HepG2 (cell line): ENCODE results near the gene FALEC. TPM values are rescaled to one million over a fixed set of nuclear protein-coding genes. Genes with fewer than 3 reads are reported as not detected.
A peak's percentile ranks its signal among the peaks of the same experiment; 100 is the strongest.

ENCODE experiments used
- BORCS8-MEF2B ChIP-seq: sonication (generic); formaldehyde crosslinking; IDR thresholded peaks from 2 replicates; pipeline ENCODE4 v1.8.0; 2022; ENCODE audit warnings: mild to moderate bottlenecking, missing genetic modification reagents
- CEBPZ ChIP-seq: IDR thresholded peaks from 2 replicates; pipeline ENCODE4 v1.6.1; 2012; ENCODE audit warnings: low read length, improper control_type of control experiment
- POLR2AphosphoS5 ChIP-seq: IDR thresholded peaks from 2 replicates; pipeline ENCODE4 v1.6.1; 2012; ENCODE audit warnings: low read depth, low read length
- SP1 ChIP-seq, 2 experiments: fragments of 450-650 bp in 1 of 2; sonication (generic) in 1 of 2; formaldehyde crosslinking in 1 of 2; IDR thresholded peaks; 2 replicates each; pipeline versions ENCODE4 v1.4.0 to v1.6.1; 2016 to 2020; ENCODE audit warnings: missing genetic modification reagents in 1 of 2
- ZFP36 ChIP-seq: fragments of 150-350 bp; IDR thresholded peaks from 2 replicates; pipeline ENCODE4 v1.6.1; 2018; ENCODE audit warnings: borderline replicate concordance, low read length, low read depth; ENCODE audit not compliant: partially characterized antibody
- ZMYM2 ChIP-seq: sonication (generic); formaldehyde crosslinking; IDR thresholded peaks from 2 replicates; pipeline ENCODE4 v1.8.0; 2022; ENCODE audit warnings: mild to moderate bottlenecking, missing genetic modification reagents
- ZNF609 ChIP-seq: sonication (generic); formaldehyde crosslinking; IDR thresholded peaks from 2 replicates; pipeline ENCODE4 v1.4.0; 2020; ENCODE audit warnings: mild to moderate bottlenecking, missing genetic modification reagents, borderline replicate concordance
- ZNF747 ChIP-seq: sonication (generic); formaldehyde crosslinking; IDR thresholded peaks from 2 replicates; pipeline ENCODE4 v1.8.1; 2023; ENCODE audit warnings: missing genetic modification reagents, mild to moderate bottlenecking, borderline replicate concordance
- ZSCAN5A ChIP-seq: sonication (generic); formaldehyde crosslinking; IDR thresholded peaks from 2 replicates; pipeline ENCODE4 v1.8.0; 2022; ENCODE audit warnings: mild to moderate bottlenecking, missing genetic modification reagents, borderline replicate concordance
- polyA plus RNA-seq, 8 experiments: library from polyadenylated mRNA; depleted of rRNA in 3 of 8; stranded (reverse) in 7 of 8; unstranded in 1 of 8; fragments of >200 nt; fragmentation: Illumina TruSeq in 4 of 8; extraction: Trizol in 4 of 8; gene quantifications; 2 replicates each; pipeline versions ENCODE4 v1.2.1 to v1.2.3, GENCODE V29; 2011 to 2016; ENCODE audit warnings: low read depth in 4 of 8, missing spikeins in 1 of 8, mixed read lengths in 1 of 8; ENCODE audit not compliant: insufficient read depth in 1 of 8
- total RNA-seq, 5 experiments: library from RNA; depleted of rRNA; stranded (reverse); fragments of >200 nt; fragmentation: Illumina TruSeq; extraction: Trizol; gene quantifications; 2 replicates each; pipeline ENCODE4 v1.2.3, GENCODE V29; 2016; ENCODE audit warnings: low read depth in 1 of 5
- TF ChIP-seq, protein P1 (sequence below), 2 experiments: sonication (generic) in 1 of 2; formaldehyde crosslinking in 1 of 2; IDR thresholded peaks; 2 replicates each; pipeline versions ENCODE4 v1.6.1 to v1.9.0; 2014 to 2022; ENCODE audit warnings: antibody characterized with exemption in 1 of 2, borderline replicate concordance in 1 of 2, inconsistent platforms in 1 of 2, low read depth in 1 of 2, missing genetic modification reagents in 1 of 2

The FALEC gene
- total and polyA plus RNA-seq, 2 of the 13 experiments (the other 11 are each of a cell fraction or from before 2014, with no cell fraction given), result 0.33 to 0.71 TPM

- TF ChIP-seq ZNF609 (CRISPR knock-in tag), result no peak
- TF ChIP-seq, protein P1, sequence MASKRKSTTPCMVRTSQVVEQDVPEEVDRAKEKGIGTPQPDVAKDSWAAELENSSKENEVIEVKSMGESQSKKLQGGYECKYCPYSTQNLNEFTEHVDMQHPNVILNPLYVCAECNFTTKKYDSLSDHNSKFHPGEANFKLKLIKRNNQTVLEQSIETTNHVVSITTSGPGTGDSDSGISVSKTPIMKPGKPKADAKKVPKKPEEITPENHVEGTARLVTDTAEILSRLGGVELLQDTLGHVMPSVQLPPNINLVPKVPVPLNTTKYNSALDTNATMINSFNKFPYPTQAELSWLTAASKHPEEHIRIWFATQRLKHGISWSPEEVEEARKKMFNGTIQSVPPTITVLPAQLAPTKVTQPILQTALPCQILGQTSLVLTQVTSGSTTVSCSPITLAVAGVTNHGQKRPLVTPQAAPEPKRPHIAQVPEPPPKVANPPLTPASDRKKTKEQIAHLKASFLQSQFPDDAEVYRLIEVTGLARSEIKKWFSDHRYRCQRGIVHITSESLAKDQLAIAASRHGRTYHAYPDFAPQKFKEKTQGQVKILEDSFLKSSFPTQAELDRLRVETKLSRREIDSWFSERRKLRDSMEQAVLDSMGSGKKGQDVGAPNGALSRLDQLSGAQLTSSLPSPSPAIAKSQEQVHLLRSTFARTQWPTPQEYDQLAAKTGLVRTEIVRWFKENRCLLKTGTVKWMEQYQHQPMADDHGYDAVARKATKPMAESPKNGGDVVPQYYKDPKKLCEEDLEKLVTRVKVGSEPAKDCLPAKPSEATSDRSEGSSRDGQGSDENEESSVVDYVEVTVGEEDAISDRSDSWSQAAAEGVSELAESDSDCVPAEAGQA (IDR thresholded peaks at IDR 0.05; ENCODE audit: low read depth), result no peak
- TF ChIP-seq, protein P1 (CRISPR knock-in tag; IDR thresholded peaks at IDR 0.05; ENCODE audit: borderline replicate concordance), result no peak
- no peak for TF ChIP-seq SP1 (IDR thresholded peaks at IDR 0.05)
- peak; percentile 34; the same call in 1 of the 2 replicates for TF ChIP-seq SP1 (CRISPR knock-in tag; IDR thresholded peaks at IDR 0.05)
- no peak for TF ChIP-seq CEBPZ
- TF ChIP-seq ZFP36, result no peak
- no peak for TF ChIP-seq ZMYM2 (CRISPR knock-in tag)
- no peak for TF ChIP-seq ZSCAN5A (CRISPR knock-in tag)
- TF ChIP-seq ZNF747 (CRISPR knock-in tag), result no peak
- TF ChIP-seq BORCS8-MEF2B (CRISPR knock-in tag), result no peak
- no peak for TF ChIP-seq POLR2AphosphoS5
Measured at GRCh38 chr1:150552128-150552910, 36.8 kb downstream of the FALEC start (continued).
